Activated naive CD8-positive, alpha-beta T cell (primary cell): ENCODE data around the gene RABEP2.
"Not testable (repeated sequence)": the region's sequence is repeated elsewhere in the genome, so short reads cannot be mapped to it uniquely, and the experiment has no call there.

Experiments
- H3K27ac Mint-ChIP-seq: one replicate; pipeline ENCODE4 v1.8.0; 2021; ENCODE audit warnings: mixed read lengths
- H3K27me3 Mint-ChIP-seq: one replicate; pipeline ENCODE4 v1.8.0; 2021; ENCODE audit warnings: mixed read lengths
- H3K36me3 Mint-ChIP-seq: one replicate; pipeline ENCODE4 v1.8.0; 2021; ENCODE audit warnings: mixed read lengths
- H3K4me1 Mint-ChIP-seq: one replicate; pipeline ENCODE4 v1.8.0; 2021; ENCODE audit warnings: low read depth, mixed read lengths
- H3K4me3 Mint-ChIP-seq: one replicate; pipeline ENCODE4 v1.8.0; 2021; ENCODE audit warnings: mild to moderate bottlenecking, mixed read lengths
- H3K9me3 Mint-ChIP-seq: one replicate; pipeline ENCODE4 v1.8.0; 2021; ENCODE audit warnings: low read depth, mixed read lengths

Gene RABEP2

GRCh38 chr16:28901862-28902261 lies 23.2 kb downstream of the RABEP2 start:
- Mint-ChIP-seq H3K27me3 (no peaks in the 10 kb centered on the region), H3K9me3 (no peaks in the 10 kb centered on the region), H3K4me1 (peaks cover 4% of the 10 kb centered on the region), H3K27ac (no peak overlapping the region), H3K36me3 (no peaks in the 10 kb centered on the region), H3K4me3 (no peak overlapping the region)

- Mint-ChIP-seq H3K27ac (no peak overlapping the region), H3K4me1 (peaks cover 4% of the 10 kb centered on the region), H3K9me3 (no peaks in the 10 kb centered on the region)
Observed at GRCh38 chr16:28900601-28901000, 24.4 kb downstream of the RABEP2 start.

GRCh38 chr16:28899882-28900590 lies 25.0 kb downstream of the RABEP2 start:
- no peaks in the 10 kb centered on the region for H3K36me3 Mint-ChIP-seq

More at GRCh38 chr16:28900601-28901000, 24.4 kb downstream of the RABEP2 start:
- H3K36me3 Mint-ChIP-seq, result no peaks in the 10 kb centered on the region
- H3K4me3 Mint-ChIP-seq, result no peak overlapping the region
- H3K27me3 Mint-ChIP-seq, result no peaks in the 10 kb centered on the region

GRCh38 chr16:28898942-28899341 lies 26.1 kb downstream of the RABEP2 start:
- H3K27ac Mint-ChIP-seq, result no peak overlapping the region
- H3K9me3 Mint-ChIP-seq, result no peaks in the 10 kb centered on the region
- H3K27me3 Mint-ChIP-seq, result no peaks in the 10 kb centered on the region
- H3K4me3 Mint-ChIP-seq, result no peak overlapping the region
- peaks cover 3% of the 10 kb centered on the region for H3K4me1 Mint-ChIP-seq
- no peaks in the 10 kb centered on the region for H3K36me3 Mint-ChIP-seq

More at GRCh38 chr16:28899882-28900590, 25.0 kb downstream of the RABEP2 start:
- Mint-ChIP-seq H3K27me3 (no peaks in the 10 kb centered on the region), H3K9me3 (no peaks in the 10 kb centered on the region), H3K4me1 (peaks cover 4% of the 10 kb centered on the region), H3K4me3 (no peak overlapping the region), H3K27ac (no peak overlapping the region)

GRCh38 chr16:28898266-28898665 lies 26.8 kb downstream of the RABEP2 start:
- H3K9me3 Mint-ChIP-seq, result no peaks in the 10 kb centered on the region
- no peak overlapping the region for H3K27ac Mint-ChIP-seq
- H3K4me3 Mint-ChIP-seq, result no peak overlapping the region
- no peaks in the 10 kb centered on the region for H3K27me3 Mint-ChIP-seq
- H3K36me3 Mint-ChIP-seq, result no peaks in the 10 kb centered on the region
- peaks cover 3% of the 10 kb centered on the region for H3K4me1 Mint-ChIP-seq

- no peaks in the 10 kb centered on the region for H3K27me3 Mint-ChIP-seq
- H3K4me3 Mint-ChIP-seq, result no peak overlapping the region
- H3K9me3 Mint-ChIP-seq, result no peaks in the 10 kb centered on the region
- H3K36me3 Mint-ChIP-seq, result no peaks in the 10 kb centered on the region
- H3K4me1 Mint-ChIP-seq, result peaks cover 2% of the 10 kb centered on the region
- no peak overlapping the region for H3K27ac Mint-ChIP-seq
Observed at GRCh38 chr16:28897826-28898225, 27.2 kb downstream of the RABEP2 start.

- no peaks in the 10 kb centered on the region for H3K27me3 Mint-ChIP-seq
- no peaks in the 10 kb centered on the region for H3K4me1 Mint-ChIP-seq
- H3K27ac Mint-ChIP-seq, result no peak overlapping the region
- no peaks in the 10 kb centered on the region for H3K36me3 Mint-ChIP-seq
- no peak overlapping the region for H3K4me3 Mint-ChIP-seq
- H3K9me3 Mint-ChIP-seq, result no peaks in the 10 kb centered on the region
Observed at GRCh38 chr16:28895609-28896008, 29.4 kb downstream of the RABEP2 start.

- H3K36me3 Mint-ChIP-seq, result no peaks in the 10 kb centered on the region
- H3K4me3 Mint-ChIP-seq, result no peak overlapping the region
- H3K27ac Mint-ChIP-seq, result no peak overlapping the region
- H3K4me1 Mint-ChIP-seq, result no peaks in the 10 kb centered on the region
- no peaks in the 10 kb centered on the region for H3K9me3 Mint-ChIP-seq
- no peaks in the 10 kb centered on the region for H3K27me3 Mint-ChIP-seq
Observed at GRCh38 chr16:28893291-28893690, 31.7 kb downstream of the RABEP2 start.

- Mint-ChIP-seq H3K27me3 (no peaks in the 10 kb centered on the region), H3K4me1 (no peaks in the 10 kb centered on the region), H3K36me3 (no peaks in the 10 kb centered on the region), H3K9me3 (no peaks in the 10 kb centered on the region), H3K4me3 (no peak overlapping the region), H3K27ac (no peak overlapping the region)
Observed at GRCh38 chr16:28891964-28892890, 32.8 kb downstream of the RABEP2 start.

GRCh38 chr16:28890355-28890754 lies 34.7 kb downstream of the RABEP2 start:
- not testable (repeated sequence) for H3K27ac Mint-ChIP-seq, H3K36me3 Mint-ChIP-seq, H3K9me3 Mint-ChIP-seq, H3K4me3 Mint-ChIP-seq, H3K27me3 Mint-ChIP-seq, H3K4me1 Mint-ChIP-seq

GRCh38 chr16:28886945-28887344 lies 38.1 kb downstream of the RABEP2 start:
- H3K27me3 Mint-ChIP-seq, result peaks cover 4% of the 10 kb centered on the region
- no peaks in the 10 kb centered on the region for H3K36me3 Mint-ChIP-seq
- no peak overlapping the region for H3K4me3 Mint-ChIP-seq
- no peak overlapping the region for H3K27ac Mint-ChIP-seq
- H3K9me3 Mint-ChIP-seq, result no peaks in the 10 kb centered on the region
- H3K4me1 Mint-ChIP-seq, result no peaks in the 10 kb centered on the region

GRCh38 chr16:28884045-28884444 lies 41.0 kb downstream of the RABEP2 start:
- Mint-ChIP-seq H3K9me3 (no peaks in the 10 kb centered on the region), H3K27ac (no peak overlapping the region), H3K4me3 (no peak overlapping the region), H3K27me3 (peaks cover 10% of the 10 kb centered on the region), H3K36me3 (no peaks in the 10 kb centered on the region), H3K4me1 (peaks cover 9% of the 10 kb centered on the region)

GRCh38 chr16:28883221-28883996 lies 41.6 kb downstream of the RABEP2 start:
- no peaks in the 10 kb centered on the region for H3K36me3 Mint-ChIP-seq
- peaks cover 10% of the 10 kb centered on the region for H3K27me3 Mint-ChIP-seq
- peaks cover 9% of the 10 kb centered on the region for H3K4me1 Mint-ChIP-seq
- no peak overlapping the region for H3K4me3 Mint-ChIP-seq
- H3K27ac Mint-ChIP-seq, result no peak overlapping the region
- no peaks in the 10 kb centered on the region for H3K9me3 Mint-ChIP-seq

GRCh38 chr16:28882551-28883160 lies 42.4 kb downstream of the RABEP2 start:
- Mint-ChIP-seq H3K27ac (no peak overlapping the region), H3K27me3 (peaks cover 10% of the 10 kb centered on the region), H3K9me3 (no peaks in the 10 kb centered on the region), H3K36me3 (no peaks in the 10 kb centered on the region), H3K4me3 (no peak overlapping the region), H3K4me1 (peaks cover 9% of the 10 kb centered on the region)
